Breast epithelium (tissue), 4 donors: ENCODE results near the gene PRSS8. TPM values are rescaled to one million over a fixed set of nuclear protein-coding genes. Genes with fewer than 3 reads are reported as not detected.

ENCODE experiments used
- DNase-seq, 2 donors: peaks; one replicate each; pipeline ENCODE4 v3.0.0-alpha.2; 2019; ENCODE audit warnings: low spot score in 2 of 2
- H3K27ac ChIP-seq, 2 donors: fragments of 200-600 bp; sonication (generic) in 1 of 2; one replicate each; pipeline ENCODE4 v1.5.1; 2016 to 2019; ENCODE audit warnings: mild to moderate bottlenecking in 1 of 2
- H3K27me3 ChIP-seq, 2 donors: fragments of 200-600 bp; sonication (generic) in 1 of 2; one replicate each; pipeline versions ENCODE4 v1.5.1 to v1.6.0; 2017 to 2019; ENCODE audit warnings: control low read depth in 1 of 2, mild to moderate bottlenecking in 1 of 2
- H3K36me3 ChIP-seq: fragments of 200-600 bp; one replicate; pipeline ENCODE4 v1.5.1; 2019
- H3K4me1 ChIP-seq, 2 donors: fragments of 200-600 bp; sonication (generic); one replicate each; pipeline ENCODE4 v1.5.1; 2016 to 2019; ENCODE audit warnings: control low read depth in 1 of 2
- H3K4me3 ChIP-seq, 3 donors: fragments of 200-600 bp; sonication (generic); 1 replicate in 2 of 3; 2 replicates in 1 of 3; pipeline ENCODE4 v1.5.1; 2016 to 2019; ENCODE audit warnings: mild to moderate bottlenecking in 3 of 3, moderate library complexity in 2 of 3
- H3K9me3 ChIP-seq, 2 donors: fragments of 200-600 bp; sonication (generic) in 1 of 2; one replicate each; pipeline ENCODE4 v1.5.1; 2016 to 2019; ENCODE audit warnings: control low read depth in 1 of 2
- CTCF ChIP-seq, 3 donors: fragments of 450-650 bp; IDR thresholded peaks; one replicate each; pipeline ENCODE4 v1.5.1; 2016 to 2017; ENCODE audit warnings: antibody characterized with exemption in 3 of 3, mild to moderate bottlenecking in 3 of 3, moderate library complexity in 3 of 3
- POLR2A ChIP-seq: fragments of 450-650 bp; IDR thresholded peaks from one replicate; pipeline ENCODE4 v1.6.1; 2016; ENCODE audit warnings: antibody characterized with exemption, mild to moderate bottlenecking, moderate library complexity
- POLR2AphosphoS5 ChIP-seq, 3 donors: sonication (generic); formaldehyde crosslinking; IDR thresholded peaks; one replicate each; pipeline ENCODE4 v1.6.1; 2017; ENCODE audit warnings: antibody characterized with exemption in 3 of 3
- intact Hi-C: fragments of 100-400 bp; cut with DNase I; formaldehyde crosslinking; loops from one replicate; pipeline ENCODE4 v1.15.1; 2023; ENCODE audit warnings: low total_unique reads
- total RNA-seq, 3 donors: library from RNA; depleted of rRNA; stranded (reverse); fragments of >200 nt; gene quantifications; one replicate each; pipeline ENCODE4 v1.1.0, GENCODE V29; 2016

PRSS8 gene
- total RNA-seq: 10 to 100 TPM in 2 of 3 donors, not detected in 1; 23.6 to 54.4 TPM

GRCh38 chr16:31135535-31136286 is at the start of gene PRSS8:
Gene PRSS8, minus strand, starts transcription at chr16:31135727. Its CDS starts 229 bp downstream, at chr16:31135498.
- DNase-seq: peak; percentile 90 to 91
- peak within 1 kb of the TSS; percentile 95 for H3K27ac ChIP-seq
- peaks cover 0 to 38% of the 10 kb centered on the region in 2 donors for H3K4me1 ChIP-seq
- peak within 1 kb of the TSS in 2 of 3 donors; percentile 68 to 73 for H3K4me3 ChIP-seq
- H3K9me3 ChIP-seq: no peaks in the 10 kb centered on the region
- intact Hi-C loops: no loop called here
- no peaks in the 10 kb centered on the region for H3K27me3 ChIP-seq
- H3K36me3 ChIP-seq: no peaks in the 10 kb centered on the region
- TF ChIP-seq CTCF (IDR thresholded peaks at IDR 0.05) (no peak), POLR2AphosphoS5 (IDR thresholded peaks at IDR 0.05) (peak in 1 of 3 donors; percentile 83), POLR2A (peak; percentile 55)

GRCh38 chr16:31184888-31185287 is 49.4 kb upstream of the PRSS8 start:
- H3K4me1 ChIP-seq: peaks cover 0 to 16% of the 10 kb centered on the region in 2 donors
- intact Hi-C loops: no loop called here
- no peak overlapping the region for H3K27ac ChIP-seq
- peaks cover 21% of the 10 kb centered on the region for H3K36me3 ChIP-seq
- DNase-seq: no peak
- H3K27me3 ChIP-seq: no peaks in the 10 kb centered on the region
- TF ChIP-seq POLR2A: no peak
- no peak for TF ChIP-seq POLR2AphosphoS5 (IDR thresholded peaks at IDR 0.05)
- no peak for TF ChIP-seq CTCF (IDR thresholded peaks at IDR 0.05)
- H3K9me3 ChIP-seq: no peaks in the 10 kb centered on the region
- no peak overlapping the region for H3K4me3 ChIP-seq

- intact Hi-C loops: no loop called here
- H3K27ac ChIP-seq: no peak overlapping the region
- peaks cover 0 to 16% of the 10 kb centered on the region in 2 donors for H3K4me1 ChIP-seq
- TF ChIP-seq POLR2AphosphoS5 (IDR thresholded peaks at IDR 0.05) (no peak), POLR2A (no peak), CTCF (IDR thresholded peaks at IDR 0.05) (no peak)
- H3K27me3 ChIP-seq: no peaks in the 10 kb centered on the region
- peaks cover 12% of the 10 kb centered on the region for H3K36me3 ChIP-seq
- peak overlapping the region in 1 of 3 donors; percentile 81 for H3K4me3 ChIP-seq
- H3K9me3 ChIP-seq: no peaks in the 10 kb centered on the region
- DNase-seq: no peak
Measured at GRCh38 chr16:31183432-31184428, 48.2 kb upstream of the PRSS8 start.

- peaks cover 12% of the 10 kb centered on the region for H3K36me3 ChIP-seq
- H3K4me1 ChIP-seq: peaks cover 0 to 16% of the 10 kb centered on the region in 2 donors
- no peaks in the 10 kb centered on the region for H3K27me3 ChIP-seq
- no peaks in the 10 kb centered on the region for H3K9me3 ChIP-seq
- peak overlapping the region in 2 of 3 donors; percentile 81 for H3K4me3 ChIP-seq
- TF ChIP-seq CTCF (IDR thresholded peaks at IDR 0.05) (no peak), POLR2AphosphoS5 (IDR thresholded peaks at IDR 0.05) (no peak), POLR2A (no peak)
- no peak overlapping the region for H3K27ac ChIP-seq
- intact Hi-C loops: no loop called here
- DNase-seq: no peak
Measured at GRCh38 chr16:31182391-31182790, 46.9 kb upstream of the PRSS8 start.
